HCT116 (cell line): ENCODE measurements around the gene NTSR2. TPM values are rescaled to one million over a fixed set of nuclear protein-coding genes. Genes with fewer than 3 reads are reported as not detected.

Experiments
- ATAC-seq: fragments of 200-7000 bp; cut with Tn5 transposase; 2 replicates; pipeline ENCODE4 v1.9.1; 2020; ENCODE audit warnings: mild to moderate bottlenecking, moderate library complexity
- BruUV-seq: library from RNA; stranded (reverse); fragments of 400-500 nt; replicated peaks from 2 replicates; lab custom pipeline; 2021; lab: Mats Ljungman, UMichigan
- CTCF ChIA-PET: fragments of 300-600 bp; sonication (Branson Sonifier 250); formaldehyde crosslinking; loops from one replicate; lab custom pipeline; 2021; ENCODE audit warnings: antibody characterized with exemption; lab: Charles Lee
- POLR2A ChIA-PET: fragments of 300-600, 350-600 bp; sonication (Branson Sonifier 250); formaldehyde crosslinking; loops from one replicate; lab custom pipeline; 2021; ENCODE audit warnings: antibody characterized with exemption; lab: Charles Lee
- RAD21 ChIA-PET, 2 experiments: fragments of 300-600 bp; sonication (Branson Sonifier 250); formaldehyde crosslinking; loops; one replicate each; lab custom pipeline; 2023; ENCODE audit warnings: low total read pairs in 2 of 2; ENCODE audit not compliant: uncharacterized antibody in 2 of 2, unreplicated experiment in 2 of 2, low non-redundant PET in 1 of 2; lab: Charles Lee
- DNase-seq: peaks from one replicate; pipeline ENCODE4 v3.0.0-alpha.2; 2010; ENCODE audit warnings: low read depth, low spot score
- H2AFZ ChIP-seq: fragments of 200-600 bp; shearing (Covaris generic), sonication (generic); 2 replicates; pipeline ENCODE4 v1.6.1; 2017; ENCODE audit warnings: low read depth, mixed run types, mixed read lengths, antibody characterized with exemption, low read length; ENCODE audit not compliant: poor library complexity, severe bottlenecking
- H3K27ac ChIP-seq: 2 replicates; pipeline ENCODE4 v1.5.1; 2012; ENCODE audit warnings: low read depth, low read length
- H3K27me3 ChIP-seq: fragments of 200-600 bp; sonication (generic); 2 replicates; pipeline ENCODE4 v1.6.1; 2016; ENCODE audit warnings: mixed run types, low read length, mixed read lengths; ENCODE audit not compliant: insufficient read depth
- H3K36me3 ChIP-seq, 2 experiments: fragments of 200-500 bp in 1 of 2; fragments of 200-600 bp in 1 of 2; sonication (Bioruptor generic) in 1 of 2; sonication (generic) in 1 of 2; 2 replicates each; pipeline versions ENCODE4 v1.5.1 to v1.6.1; 2014 to 2016; ENCODE audit warnings: low read length in 2 of 2, inconsistent platforms in 1 of 2, mixed read lengths in 1 of 2, mixed run types in 1 of 2; ENCODE audit not compliant: insufficient read depth in 2 of 2, control insufficient read depth in 1 of 2
- H3K4me1 ChIP-seq, 2 experiments: fragments of 200-600 bp in 1 of 2; sonication (generic) in 1 of 2; 2 replicates each; pipeline versions ENCODE4 v1.5.1 to v1.6.1; 2012 to 2017; ENCODE audit warnings: low read length in 2 of 2, inconsistent platforms in 1 of 2, mild to moderate bottlenecking in 1 of 2, mixed read lengths in 1 of 2, mixed run types in 1 of 2, moderate library complexity in 1 of 2; ENCODE audit not compliant: insufficient read depth in 2 of 2, control insufficient read depth in 1 of 2
- H3K4me2 ChIP-seq: fragments of 200-600 bp; sonication (generic); 2 replicates; pipeline ENCODE4 v1.6.1; 2017; ENCODE audit warnings: mixed run types, low read length, mixed read lengths
- H3K4me3 ChIP-seq, 2 experiments: fragments of 200-600 bp in 1 of 2; sonication (generic) in 1 of 2; replicated peaks in 1 of 2; 2 replicates each; pipeline ENCODE4 v1.5.1; 2011 to 2016; ENCODE audit warnings: low read length in 2 of 2, control low read depth in 1 of 2, low read depth in 1 of 2, mild to moderate bottlenecking in 1 of 2, mixed read lengths in 1 of 2, mixed run types in 1 of 2
- H3K79me2 ChIP-seq: fragments of 200-600 bp; sonication (generic); 2 replicates; pipeline ENCODE4 v1.6.1; 2017; ENCODE audit warnings: mild to moderate bottlenecking, mixed run types, low read length, moderate library complexity, mixed read lengths; ENCODE audit not compliant: insufficient read depth
- H3K9ac ChIP-seq: fragments of 200-600 bp; sonication (generic); 2 replicates; pipeline ENCODE4 v1.6.1; 2016; ENCODE audit warnings: low read length, mixed read lengths
- H3K9me2 ChIP-seq: fragments of 200-600 bp; sonication (generic), shearing (Covaris generic); 2 replicates; pipeline ENCODE4 v1.6.1; 2017; ENCODE audit warnings: mixed run types, mild to moderate bottlenecking, moderate library complexity; ENCODE audit not compliant: insufficient read depth
- H3K9me3 ChIP-seq, 2 experiments: fragments of 200-500 bp in 1 of 2; fragments of 200-600 bp in 1 of 2; sonication (Bioruptor generic) in 1 of 2; sonication (generic) in 1 of 2; 2 replicates each; pipeline ENCODE4 v1.6.1; 2014 to 2017; ENCODE audit warnings: low read length in 2 of 2, mixed read lengths in 2 of 2, inconsistent platforms in 1 of 2, low read depth in 1 of 2, mild to moderate bottlenecking in 1 of 2, mixed run types in 1 of 2, moderate library complexity in 1 of 2; ENCODE audit not compliant: control insufficient read depth in 1 of 2, insufficient read depth in 1 of 2
- H4K20me1 ChIP-seq: fragments of 200-600 bp; sonication (generic), shearing (Covaris generic); 2 replicates; pipeline ENCODE4 v1.6.1; 2017; ENCODE audit warnings: mixed run types, mild to moderate bottlenecking, moderate library complexity; ENCODE audit not compliant: insufficient read depth
- CBX3 ChIP-seq: IDR thresholded peaks from 2 replicates; pipeline ENCODE4 v1.6.1; 2012; ENCODE audit warnings: low read depth
- CEBPB ChIP-seq: IDR thresholded peaks from 2 replicates; pipeline ENCODE4 v1.6.1; 2012; ENCODE audit warnings: low read depth
- EGR1 ChIP-seq: IDR thresholded peaks from 2 replicates; pipeline ENCODE4 v1.6.1; 2012; ENCODE audit warnings: low read depth
- ELF1 ChIP-seq: IDR thresholded peaks from 2 replicates; pipeline ENCODE4 v1.6.1; 2012; ENCODE audit warnings: low read depth, borderline replicate concordance
- FOSL1 ChIP-seq: IDR thresholded peaks from 2 replicates; pipeline ENCODE4 v1.6.1; 2012; ENCODE audit warnings: low read depth
- JUND ChIP-seq: IDR thresholded peaks from 2 replicates; pipeline ENCODE4 v1.6.1; 2012
- POLR2A ChIP-seq: IDR thresholded peaks from 2 replicates; pipeline ENCODE4 v1.7.0; 2011; ENCODE audit warnings: borderline replicate concordance; ENCODE audit not compliant: insufficient read depth, insufficient read length; ENCODE audit errors: extremely low read depth
- POLR2AphosphoS5 ChIP-seq: IDR thresholded peaks from 2 replicates; pipeline ENCODE4 v1.6.1; 2011; ENCODE audit warnings: mild to moderate bottlenecking, low read depth, low read length, moderate library complexity
- SIN3A ChIP-seq: IDR thresholded peaks from 2 replicates; pipeline ENCODE4 v1.6.1; 2012; ENCODE audit warnings: low read depth
- SP1 ChIP-seq: IDR thresholded peaks from 2 replicates; pipeline ENCODE4 v1.6.1; 2012; ENCODE audit warnings: low read depth
- SRF ChIP-seq: IDR thresholded peaks from 2 replicates; pipeline ENCODE4 v1.6.1; 2012; ENCODE audit warnings: low read depth
- TCF7L2 ChIP-seq: IDR thresholded peaks from 2 replicates; pipeline ENCODE4 v1.7.0; 2011; ENCODE audit warnings: borderline replicate concordance, inconsistent platforms; ENCODE audit not compliant: insufficient read depth, insufficient read length; ENCODE audit errors: extremely low read depth
- YY1 ChIP-seq: IDR thresholded peaks from 2 replicates; pipeline ENCODE4 v1.6.1; 2011; ENCODE audit warnings: low read length, low read depth, moderate library complexity, mild to moderate bottlenecking; ENCODE audit not compliant: insufficient replicate concordance; ENCODE audit errors: extremely low read depth
- ZFX ChIP-seq: fragments of 450-650 bp; IDR thresholded peaks from 2 replicates; pipeline ENCODE4 v1.6.1; 2017
- ZNF274 ChIP-seq: fragments of 200-500 bp; sonication (Bioruptor generic); IDR thresholded peaks from 2 replicates; pipeline ENCODE4 v1.6.1; 2014; ENCODE audit warnings: mild to moderate bottlenecking, low read depth, low read length, inconsistent platforms
- intact Hi-C: fragments of 100-400 bp; cut with micrococcal nuclease; formaldehyde crosslinking; loops from 2 replicates; pipeline ENCODE4 v1.10.0; 2022
- total RNA-seq: library from RNA; stranded (reverse); gene quantifications from one replicate; pipeline ENCODE4 v1.2.1, GENCODE V29; 2021; ENCODE audit not compliant: unreplicated experiment
- TF ChIP-seq, protein P1 (sequence below): IDR thresholded peaks from 2 replicates; pipeline ENCODE4 v1.6.1; 2012
- TF ChIP-seq, protein P2 (sequence below): IDR thresholded peaks from 2 replicates; pipeline ENCODE4 v1.6.1; 2012
- TF ChIP-seq, protein P3 (sequence below), 3 experiments: fragments of 200-600 bp in 1 of 3; sonication (generic) in 1 of 3; IDR thresholded peaks in 2 of 3; conservative IDR thresholded peaks in 1 of 3; 2 replicates each; pipeline ENCODE4 v1.5.1; 2012 to 2017; ENCODE audit warnings: low read depth in 2 of 3, low read length in 2 of 3, antibody characterized with exemption in 1 of 3, borderline replicate concordance in 1 of 3, control low read depth in 1 of 3, mild to moderate bottlenecking in 1 of 3, mixed read lengths in 1 of 3, mixed run types in 1 of 3, moderate library complexity in 1 of 3; ENCODE audit not compliant: insufficient read depth in 1 of 3
- TF ChIP-seq, protein P4 (sequence below): IDR thresholded peaks from 2 replicates; pipeline ENCODE4 v1.6.1; 2011; ENCODE audit warnings: mild to moderate bottlenecking, low read length, moderate library complexity; ENCODE audit not compliant: insufficient replicate concordance; ENCODE audit errors: extremely low read depth
- TF ChIP-seq, protein P5 (sequence below): IDR thresholded peaks from 2 replicates; pipeline ENCODE4 v1.6.1; 2012; ENCODE audit warnings: low read depth

Gene NTSR2
- total RNA-seq, 1 experiment from 2014 or later = not detected

DNA sequence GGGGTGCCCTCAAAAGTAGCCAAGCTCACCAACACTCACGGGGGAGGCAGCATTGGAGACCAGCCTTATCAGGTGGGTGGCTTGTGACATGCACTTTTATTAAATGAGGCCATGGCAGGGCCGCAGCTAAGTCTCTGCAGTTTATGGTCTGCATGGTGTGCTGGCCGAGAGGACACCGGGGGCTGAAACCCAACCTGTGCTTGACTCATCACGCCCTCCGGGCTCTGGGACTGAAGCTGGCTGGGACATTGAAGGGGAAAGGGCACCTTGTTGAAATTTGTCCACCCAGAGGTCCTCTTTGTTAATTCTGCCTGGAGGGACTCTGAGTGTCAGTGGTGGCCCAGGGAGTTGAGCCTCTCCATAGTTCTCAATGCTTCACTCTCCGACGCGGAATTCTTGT lies 17.7 kb upstream of the NTSR2 start:
- no peaks in the 10 kb centered on the region for H3K27me3 ChIP-seq
- no TSS peak for BruUV-seq
- no peaks in the 10 kb centered on the region for H3K9me2 ChIP-seq
- H3K36me3 ChIP-seq = no peaks in the 10 kb centered on the region
- RAD21 ChIA-PET = interaction anchor here in 1 of 2 experiments (0.7 to 0.9 kb wide), 3 partner anchors 71 to 555 kb away, joined by 3 read pairs; a partner anchor contains a TSS
- POLR2A ChIA-PET = no interaction called here
- H2AFZ ChIP-seq = peak overlapping the region; percentile 95
- H3K4me2 ChIP-seq = peak overlapping the region; percentile 73
- ATAC-seq = no peak
- intact Hi-C loops = loop anchor here (1.0 kb wide), 1 partner anchor 92 kb away; no protein-coding TSS in a partner anchor
- no peaks in the 10 kb centered on the region for H4K20me1 ChIP-seq
- H3K9me3 ChIP-seq = no peaks in the 10 kb centered on the region
- H3K79me2 ChIP-seq = no peaks in the 10 kb centered on the region
- peaks cover 8 to 16% of the 10 kb centered on the region in 2 experiments; a peak in 3 of 4 replicates for H3K4me1 ChIP-seq
- CTCF ChIA-PET = interaction anchor here (0.6 to 1.7 kb wide), 16 partner anchors 10 to 555 kb away, joined by 3 to 13 read pairs (median 4); partner anchors contain the start of gene LPIN1
- H3K27ac ChIP-seq = no peak overlapping the region
- 0 out of 2 replicates have a peak overlapping the region, but pooled peaks have one; percentile 4 for H3K9ac ChIP-seq
- H3K4me3 ChIP-seq = no peak overlapping the region
- no peak for DNase-seq
- TF ChIP-seq CBX3 = no peak
- TF ChIP-seq JUND = no peak
- TF ChIP-seq, protein P1, sequence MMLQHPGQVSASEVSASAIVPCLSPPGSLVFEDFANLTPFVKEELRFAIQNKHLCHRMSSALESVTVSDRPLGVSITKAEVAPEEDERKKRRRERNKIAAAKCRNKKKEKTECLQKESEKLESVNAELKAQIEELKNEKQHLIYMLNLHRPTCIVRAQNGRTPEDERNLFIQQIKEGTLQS = no peak
- no peak for TF ChIP-seq ZNF274
- no peak for TF ChIP-seq TCF7L2
- no peak for TF ChIP-seq ZFX
- TF ChIP-seq POLR2AphosphoS5 = no peak
- TF ChIP-seq FOSL1 = no peak
- no peak for TF ChIP-seq YY1
- no peak for TF ChIP-seq CEBPB
- TF ChIP-seq, protein P2, sequence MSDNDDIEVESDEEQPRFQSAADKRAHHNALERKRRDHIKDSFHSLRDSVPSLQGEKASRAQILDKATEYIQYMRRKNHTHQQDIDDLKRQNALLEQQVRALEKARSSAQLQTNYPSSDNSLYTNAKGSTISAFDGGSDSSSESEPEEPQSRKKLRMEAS = no peak
- TF ChIP-seq EGR1 = no peak
- no peak for TF ChIP-seq ELF1
- no peak for TF ChIP-seq SRF
- no peak for TF ChIP-seq POLR2A
- TF ChIP-seq, protein P3, sequence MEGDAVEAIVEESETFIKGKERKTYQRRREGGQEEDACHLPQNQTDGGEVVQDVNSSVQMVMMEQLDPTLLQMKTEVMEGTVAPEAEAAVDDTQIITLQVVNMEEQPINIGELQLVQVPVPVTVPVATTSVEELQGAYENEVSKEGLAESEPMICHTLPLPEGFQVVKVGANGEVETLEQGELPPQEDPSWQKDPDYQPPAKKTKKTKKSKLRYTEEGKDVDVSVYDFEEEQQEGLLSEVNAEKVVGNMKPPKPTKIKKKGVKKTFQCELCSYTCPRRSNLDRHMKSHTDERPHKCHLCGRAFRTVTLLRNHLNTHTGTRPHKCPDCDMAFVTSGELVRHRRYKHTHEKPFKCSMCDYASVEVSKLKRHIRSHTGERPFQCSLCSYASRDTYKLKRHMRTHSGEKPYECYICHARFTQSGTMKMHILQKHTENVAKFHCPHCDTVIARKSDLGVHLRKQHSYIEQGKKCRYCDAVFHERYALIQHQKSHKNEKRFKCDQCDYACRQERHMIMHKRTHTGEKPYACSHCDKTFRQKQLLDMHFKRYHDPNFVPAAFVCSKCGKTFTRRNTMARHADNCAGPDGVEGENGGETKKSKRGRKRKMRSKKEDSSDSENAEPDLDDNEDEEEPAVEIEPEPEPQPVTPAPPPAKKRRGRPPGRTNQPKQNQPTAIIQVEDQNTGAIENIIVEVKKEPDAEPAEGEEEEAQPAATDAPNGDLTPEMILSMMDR (IDR thresholded peaks at IDR 0.05 in 2 of 3, conservative IDR thresholded peaks at IDR 0.05 in 1 of 3; ENCODE audit: borderline replicate concordance in 1 of 3, insufficient read depth in 1 of 3, low read depth in 2 of 3, low read length in 2 of 3) = no peak
- TF ChIP-seq SP1 = no peak
- TF ChIP-seq, protein P4, sequence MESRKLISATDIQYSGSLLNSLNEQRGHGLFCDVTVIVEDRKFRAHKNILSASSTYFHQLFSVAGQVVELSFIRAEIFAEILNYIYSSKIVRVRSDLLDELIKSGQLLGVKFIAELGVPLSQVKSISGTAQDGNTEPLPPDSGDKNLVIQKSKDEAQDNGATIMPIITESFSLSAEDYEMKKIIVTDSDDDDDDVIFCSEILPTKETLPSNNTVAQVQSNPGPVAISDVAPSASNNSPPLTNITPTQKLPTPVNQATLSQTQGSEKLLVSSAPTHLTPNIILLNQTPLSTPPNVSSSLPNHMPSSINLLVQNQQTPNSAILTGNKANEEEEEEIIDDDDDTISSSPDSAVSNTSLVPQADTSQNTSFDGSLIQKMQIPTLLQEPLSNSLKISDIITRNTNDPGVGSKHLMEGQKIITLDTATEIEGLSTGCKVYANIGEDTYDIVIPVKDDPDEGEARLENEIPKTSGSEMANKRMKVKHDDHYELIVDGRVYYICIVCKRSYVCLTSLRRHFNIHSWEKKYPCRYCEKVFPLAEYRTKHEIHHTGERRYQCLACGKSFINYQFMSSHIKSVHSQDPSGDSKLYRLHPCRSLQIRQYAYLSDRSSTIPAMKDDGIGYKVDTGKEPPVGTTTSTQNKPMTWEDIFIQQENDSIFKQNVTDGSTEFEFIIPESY = no peak
- no peak for TF ChIP-seq SIN3A
- TF ChIP-seq, protein P5, sequence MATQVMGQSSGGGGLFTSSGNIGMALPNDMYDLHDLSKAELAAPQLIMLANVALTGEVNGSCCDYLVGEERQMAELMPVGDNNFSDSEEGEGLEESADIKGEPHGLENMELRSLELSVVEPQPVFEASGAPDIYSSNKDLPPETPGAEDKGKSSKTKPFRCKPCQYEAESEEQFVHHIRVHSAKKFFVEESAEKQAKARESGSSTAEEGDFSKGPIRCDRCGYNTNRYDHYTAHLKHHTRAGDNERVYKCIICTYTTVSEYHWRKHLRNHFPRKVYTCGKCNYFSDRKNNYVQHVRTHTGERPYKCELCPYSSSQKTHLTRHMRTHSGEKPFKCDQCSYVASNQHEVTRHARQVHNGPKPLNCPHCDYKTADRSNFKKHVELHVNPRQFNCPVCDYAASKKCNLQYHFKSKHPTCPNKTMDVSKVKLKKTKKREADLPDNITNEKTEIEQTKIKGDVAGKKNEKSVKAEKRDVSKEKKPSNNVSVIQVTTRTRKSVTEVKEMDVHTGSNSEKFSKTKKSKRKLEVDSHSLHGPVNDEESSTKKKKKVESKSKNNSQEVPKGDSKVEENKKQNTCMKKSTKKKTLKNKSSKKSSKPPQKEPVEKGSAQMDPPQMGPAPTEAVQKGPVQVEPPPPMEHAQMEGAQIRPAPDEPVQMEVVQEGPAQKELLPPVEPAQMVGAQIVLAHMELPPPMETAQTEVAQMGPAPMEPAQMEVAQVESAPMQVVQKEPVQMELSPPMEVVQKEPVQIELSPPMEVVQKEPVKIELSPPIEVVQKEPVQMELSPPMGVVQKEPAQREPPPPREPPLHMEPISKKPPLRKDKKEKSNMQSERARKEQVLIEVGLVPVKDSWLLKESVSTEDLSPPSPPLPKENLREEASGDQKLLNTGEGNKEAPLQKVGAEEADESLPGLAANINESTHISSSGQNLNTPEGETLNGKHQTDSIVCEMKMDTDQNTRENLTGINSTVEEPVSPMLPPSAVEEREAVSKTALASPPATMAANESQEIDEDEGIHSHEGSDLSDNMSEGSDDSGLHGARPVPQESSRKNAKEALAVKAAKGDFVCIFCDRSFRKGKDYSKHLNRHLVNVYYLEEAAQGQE = no peak
